Measurements from ENCODE around the gene MPIG6B. TPM values are rescaled to one million over a fixed set of nuclear protein-coding genes. Genes with fewer than 3 reads are reported as not detected.

The MPIG6B gene
- total RNA-seq, 1 donor from 2014 or later, result not detected

DNA sequence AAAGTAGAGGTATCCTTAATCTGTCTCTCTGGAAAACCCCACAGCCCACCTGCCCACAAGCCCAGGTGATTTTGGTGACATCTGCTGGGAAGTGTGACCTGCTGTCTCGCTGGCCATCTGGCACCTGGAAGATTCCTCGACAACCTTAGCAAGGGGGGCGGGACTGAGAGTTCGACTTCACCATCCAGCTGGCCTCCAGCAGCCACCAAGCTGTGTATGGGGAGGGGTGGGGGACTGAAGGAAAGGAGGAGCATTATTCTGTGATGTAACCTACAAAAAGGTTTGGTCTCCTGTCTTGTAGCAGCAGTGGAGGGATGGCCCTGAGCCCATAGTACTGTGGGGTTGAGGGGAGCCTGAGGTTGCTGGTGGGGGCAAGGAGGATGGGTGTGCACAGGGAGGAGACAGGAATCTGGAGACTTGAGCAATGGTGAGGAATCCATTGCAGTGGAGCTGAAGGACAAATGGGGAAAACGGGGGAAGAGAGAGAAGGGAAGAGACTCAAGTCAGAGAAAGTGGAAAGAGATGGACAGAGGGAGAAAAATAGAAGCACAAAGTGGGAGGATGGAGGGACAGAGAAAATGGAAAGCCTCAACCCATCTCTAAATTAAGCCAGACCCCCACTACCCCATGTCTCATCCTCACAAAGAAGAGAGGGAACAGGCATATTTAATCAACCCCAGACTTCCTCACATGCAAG is 12.5 kb upstream of the MPIG6B start:
- H3K4me3 Mint-ChIP-seq (ENCODE audit: unreplicated experiment), result no peak overlapping the region
- peaks cover 6% of the 10 kb centered on the region for H3K4me1 Mint-ChIP-seq (ENCODE audit: unreplicated experiment)
- no peaks in the 10 kb centered on the region for H3K9me3 Mint-ChIP-seq (ENCODE audit: unreplicated experiment)
- peaks cover 9% of the 10 kb centered on the region for H3K27me3 Mint-ChIP-seq (ENCODE audit: unreplicated experiment)
- TF ChIP-seq, protein P1, sequence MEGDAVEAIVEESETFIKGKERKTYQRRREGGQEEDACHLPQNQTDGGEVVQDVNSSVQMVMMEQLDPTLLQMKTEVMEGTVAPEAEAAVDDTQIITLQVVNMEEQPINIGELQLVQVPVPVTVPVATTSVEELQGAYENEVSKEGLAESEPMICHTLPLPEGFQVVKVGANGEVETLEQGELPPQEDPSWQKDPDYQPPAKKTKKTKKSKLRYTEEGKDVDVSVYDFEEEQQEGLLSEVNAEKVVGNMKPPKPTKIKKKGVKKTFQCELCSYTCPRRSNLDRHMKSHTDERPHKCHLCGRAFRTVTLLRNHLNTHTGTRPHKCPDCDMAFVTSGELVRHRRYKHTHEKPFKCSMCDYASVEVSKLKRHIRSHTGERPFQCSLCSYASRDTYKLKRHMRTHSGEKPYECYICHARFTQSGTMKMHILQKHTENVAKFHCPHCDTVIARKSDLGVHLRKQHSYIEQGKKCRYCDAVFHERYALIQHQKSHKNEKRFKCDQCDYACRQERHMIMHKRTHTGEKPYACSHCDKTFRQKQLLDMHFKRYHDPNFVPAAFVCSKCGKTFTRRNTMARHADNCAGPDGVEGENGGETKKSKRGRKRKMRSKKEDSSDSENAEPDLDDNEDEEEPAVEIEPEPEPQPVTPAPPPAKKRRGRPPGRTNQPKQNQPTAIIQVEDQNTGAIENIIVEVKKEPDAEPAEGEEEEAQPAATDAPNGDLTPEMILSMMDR (IDR thresholded peaks at IDR 0.05), result no peak
- no peak overlapping the region for H3K27ac Mint-ChIP-seq (ENCODE audit: unreplicated experiment)
- H3K36me3 Mint-ChIP-seq (ENCODE audit: unreplicated experiment), result no peaks in the 10 kb centered on the region
- DNase-seq (ENCODE audit: extremely low spot score, unreplicated experiment), result no peak

DNA sequence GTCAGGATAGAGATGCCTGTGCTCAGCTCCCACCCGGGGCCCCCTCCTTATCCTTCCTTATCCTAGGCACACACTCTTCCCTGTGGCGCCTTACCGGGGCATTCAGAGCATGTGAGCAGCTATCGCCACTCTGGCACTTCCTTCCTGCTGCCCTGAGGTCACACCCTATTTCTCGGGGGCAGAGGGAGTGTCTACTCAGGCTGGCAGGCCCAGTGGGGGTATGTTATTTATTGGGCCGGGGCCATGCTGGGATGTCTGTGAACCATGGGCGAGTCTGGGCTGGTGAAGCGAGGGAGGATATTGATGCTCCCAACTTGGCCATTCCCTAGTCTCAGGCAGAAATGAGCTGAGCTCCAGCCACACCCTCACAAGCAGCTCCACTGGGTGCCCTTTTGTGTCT is 11.9 kb upstream of the MPIG6B start:
- H3K36me3 Mint-ChIP-seq (ENCODE audit: unreplicated experiment), result no peaks in the 10 kb centered on the region
- TF ChIP-seq, protein P1 (IDR thresholded peaks at IDR 0.05), result no peak
- H3K27ac Mint-ChIP-seq (ENCODE audit: unreplicated experiment), result no peak overlapping the region
- no peak for DNase-seq (ENCODE audit: extremely low spot score, unreplicated experiment)
- H3K27me3 Mint-ChIP-seq (ENCODE audit: unreplicated experiment), result peaks cover 9% of the 10 kb centered on the region
- H3K4me1 Mint-ChIP-seq (ENCODE audit: unreplicated experiment), result peaks cover 6% of the 10 kb centered on the region
- H3K9me3 Mint-ChIP-seq (ENCODE audit: unreplicated experiment), result no peaks in the 10 kb centered on the region
- no peak overlapping the region for H3K4me3 Mint-ChIP-seq (ENCODE audit: unreplicated experiment)

DNA sequence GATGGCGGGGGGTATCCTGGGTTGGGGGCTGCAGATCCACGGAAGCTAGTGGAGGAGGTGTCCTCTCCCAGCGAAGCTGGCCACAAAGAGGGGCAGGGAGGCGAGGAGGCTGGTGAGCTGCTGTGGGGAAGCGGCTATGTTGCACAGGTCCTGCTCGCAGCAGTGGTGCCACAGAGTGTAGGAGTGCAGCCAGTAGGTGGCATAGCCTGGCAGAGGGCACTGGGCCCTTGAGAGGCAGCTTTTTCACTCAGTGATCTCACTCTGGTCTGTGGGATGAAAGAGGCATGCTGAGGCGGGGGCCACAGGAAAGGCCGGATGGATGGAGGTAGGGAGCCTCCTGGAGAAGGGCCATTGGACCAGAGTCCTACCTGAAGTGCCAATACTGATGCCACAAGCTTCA is 10.9 kb upstream of the MPIG6B start:
- TF ChIP-seq, protein P1 (IDR thresholded peaks at IDR 0.05), result no peak
- Mint-ChIP-seq H3K36me3 (ENCODE audit: unreplicated experiment) (no peaks in the 10 kb centered on the region), H3K4me1 (ENCODE audit: unreplicated experiment) (peaks cover 6% of the 10 kb centered on the region), H3K27ac (ENCODE audit: unreplicated experiment) (no peak overlapping the region), H3K27me3 (ENCODE audit: unreplicated experiment) (peaks cover 9% of the 10 kb centered on the region), H3K9me3 (ENCODE audit: unreplicated experiment) (no peaks in the 10 kb centered on the region), H3K4me3 (ENCODE audit: unreplicated experiment) (no peak overlapping the region)
- no peak for DNase-seq (ENCODE audit: extremely low spot score, unreplicated experiment)

DNA sequence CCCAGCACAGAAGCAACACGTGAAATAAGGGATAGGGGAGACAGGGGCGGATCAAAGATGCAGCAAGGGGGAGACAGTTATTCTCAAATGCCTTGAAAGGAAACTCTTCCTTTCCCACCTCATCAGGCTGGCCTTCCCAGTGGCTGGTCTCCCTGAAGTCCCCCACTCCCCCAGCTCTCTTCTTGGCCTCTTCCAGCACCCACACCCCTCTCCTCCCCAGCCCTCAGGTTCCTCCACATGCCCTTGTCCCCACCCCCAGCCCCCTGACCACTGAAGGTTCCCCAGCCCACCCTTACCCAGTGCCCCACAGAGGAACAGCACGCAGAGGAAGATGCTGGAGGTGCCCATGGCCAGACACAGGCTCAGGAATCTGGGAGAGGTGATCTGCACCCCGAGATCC is 9.7 kb upstream of the MPIG6B start:
- DNase-seq (ENCODE audit: extremely low spot score, unreplicated experiment), result no peak
- TF ChIP-seq, protein P1 (IDR thresholded peaks at IDR 0.05), result no peak
- no peak overlapping the region for H3K4me3 Mint-ChIP-seq (ENCODE audit: unreplicated experiment)
- H3K27ac Mint-ChIP-seq (ENCODE audit: unreplicated experiment), result no peak overlapping the region
- peaks cover 9% of the 10 kb centered on the region for H3K27me3 Mint-ChIP-seq (ENCODE audit: unreplicated experiment)
- H3K4me1 Mint-ChIP-seq (ENCODE audit: unreplicated experiment), result peaks cover 6% of the 10 kb centered on the region
- H3K36me3 Mint-ChIP-seq (ENCODE audit: unreplicated experiment), result no peaks in the 10 kb centered on the region
- H3K9me3 Mint-ChIP-seq (ENCODE audit: unreplicated experiment), result no peaks in the 10 kb centered on the region

DNA sequence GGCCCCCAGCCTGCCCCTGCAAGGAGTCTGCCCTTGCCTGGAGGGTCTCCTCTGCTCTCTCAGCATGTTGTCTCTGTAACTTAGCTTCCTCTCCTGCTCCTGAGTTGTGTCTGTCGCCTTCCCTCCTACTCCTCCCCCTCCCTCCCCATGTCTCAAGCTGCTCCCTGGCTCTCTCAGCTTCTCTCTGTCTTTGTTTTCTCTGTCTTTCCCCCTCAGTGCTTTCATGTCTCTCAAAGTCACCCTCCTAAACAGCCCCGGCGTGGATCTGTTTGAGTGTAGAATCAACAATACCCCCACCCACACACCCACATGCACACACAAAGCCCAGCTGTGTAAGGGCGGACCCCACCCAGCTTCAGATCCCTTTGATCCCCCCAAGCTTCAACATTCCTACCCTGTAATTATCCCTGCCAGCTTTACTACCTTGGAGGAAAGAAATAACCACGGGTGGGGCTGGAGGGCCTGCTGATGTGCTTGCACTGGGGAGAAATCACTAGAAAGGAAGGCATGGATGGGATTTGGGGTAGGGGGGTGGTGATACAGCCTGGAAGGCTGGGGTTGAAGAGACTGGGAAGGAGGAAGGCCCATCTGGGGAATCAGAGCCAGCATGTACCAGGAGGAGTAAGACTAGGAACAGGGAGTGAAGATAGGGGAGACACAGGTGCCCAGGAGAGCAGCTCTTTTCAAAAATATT is 9.0 kb upstream of the MPIG6B start:
- H3K36me3 Mint-ChIP-seq (ENCODE audit: unreplicated experiment), result no peaks in the 10 kb centered on the region
- no peaks in the 10 kb centered on the region for H3K9me3 Mint-ChIP-seq (ENCODE audit: unreplicated experiment)
- peaks cover 9% of the 10 kb centered on the region for H3K27me3 Mint-ChIP-seq (ENCODE audit: unreplicated experiment)
- no peak for DNase-seq (ENCODE audit: extremely low spot score, unreplicated experiment)
- TF ChIP-seq, protein P1 (IDR thresholded peaks at IDR 0.05), result no peak
- H3K4me1 Mint-ChIP-seq (ENCODE audit: unreplicated experiment), result peaks cover 6% of the 10 kb centered on the region
- no peak overlapping the region for H3K27ac Mint-ChIP-seq (ENCODE audit: unreplicated experiment)
- no peak overlapping the region for H3K4me3 Mint-ChIP-seq (ENCODE audit: unreplicated experiment)

All from osteocyte (in vitro differentiated cells).